ENCODE data around the gene TOX3. TPM values are rescaled to one million over a fixed set of nuclear protein-coding genes. Genes with fewer than 3 reads are reported as not detected.
A peak's percentile ranks its signal among the peaks of the same experiment; 100 is the strongest.

TOX3 gene
- total RNA-seq, 4 donors from 2014 or later, result 10.9 to 32.6 (median 28.0) TPM

DNA sequence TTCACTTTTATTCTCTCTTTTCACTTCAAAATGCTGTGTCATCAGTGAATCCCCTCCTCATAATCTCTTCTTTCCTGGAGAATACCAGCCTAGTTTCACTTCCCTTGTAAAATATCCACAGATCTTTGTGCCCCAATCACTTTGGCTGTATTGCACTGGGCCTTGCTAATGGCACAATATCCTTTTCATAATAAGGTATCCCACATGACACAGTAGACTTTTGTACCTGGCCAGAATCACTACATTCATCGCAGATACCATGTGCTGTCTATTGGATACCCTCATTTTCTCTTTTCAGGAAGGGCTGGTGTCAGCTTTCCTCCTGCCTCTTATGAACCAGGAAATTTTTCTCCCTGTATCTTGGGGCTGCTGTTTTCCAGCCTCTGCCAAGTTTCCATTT, 25.7 kb upstream of the TOX3 start:
- intact Hi-C loops (cut with DNase I; ENCODE audit: low total_unique reads), result no loop called here
- H3K27me3 ChIP-seq, result no peaks in the 10 kb centered on the region
- 70 to 100% methylated on average over 1 of the region's 1 CpG for WGBS, 2 donors (ENCODE audit: low coverage in 1 of 2)
- TF ChIP-seq, protein P1, sequence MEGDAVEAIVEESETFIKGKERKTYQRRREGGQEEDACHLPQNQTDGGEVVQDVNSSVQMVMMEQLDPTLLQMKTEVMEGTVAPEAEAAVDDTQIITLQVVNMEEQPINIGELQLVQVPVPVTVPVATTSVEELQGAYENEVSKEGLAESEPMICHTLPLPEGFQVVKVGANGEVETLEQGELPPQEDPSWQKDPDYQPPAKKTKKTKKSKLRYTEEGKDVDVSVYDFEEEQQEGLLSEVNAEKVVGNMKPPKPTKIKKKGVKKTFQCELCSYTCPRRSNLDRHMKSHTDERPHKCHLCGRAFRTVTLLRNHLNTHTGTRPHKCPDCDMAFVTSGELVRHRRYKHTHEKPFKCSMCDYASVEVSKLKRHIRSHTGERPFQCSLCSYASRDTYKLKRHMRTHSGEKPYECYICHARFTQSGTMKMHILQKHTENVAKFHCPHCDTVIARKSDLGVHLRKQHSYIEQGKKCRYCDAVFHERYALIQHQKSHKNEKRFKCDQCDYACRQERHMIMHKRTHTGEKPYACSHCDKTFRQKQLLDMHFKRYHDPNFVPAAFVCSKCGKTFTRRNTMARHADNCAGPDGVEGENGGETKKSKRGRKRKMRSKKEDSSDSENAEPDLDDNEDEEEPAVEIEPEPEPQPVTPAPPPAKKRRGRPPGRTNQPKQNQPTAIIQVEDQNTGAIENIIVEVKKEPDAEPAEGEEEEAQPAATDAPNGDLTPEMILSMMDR (IDR thresholded peaks at IDR 0.05), result no peak
- no peak for TF ChIP-seq EP300 (IDR thresholded peaks at IDR 0.05; ENCODE audit: low read depth)
- TF ChIP-seq POLR2AphosphoS5 (IDR thresholded peaks at IDR 0.05), result no peak
- DNase-seq, result no peak
- peak overlapping the region; percentile 28 to 88 (median 85) for H3K27ac ChIP-seq
- peaks cover 8 to 44% (median 13%) of the 10 kb centered on the region in 4 donors for H3K4me1 ChIP-seq
- no peaks in the 10 kb centered on the region for H3K9me3 ChIP-seq
- in situ Hi-C loops (cut with MboI; ENCODE audit: low pct_ligation_motif_present in 1 of 4, low pct_unique_long_range_greater_than_20kb in 1 of 4, low sequenced_read_pairs in 3 of 4), result no loop called here
- H3K36me3 ChIP-seq, result no peaks in the 10 kb centered on the region
- no peak overlapping the region for H3K4me3 ChIP-seq

DNA sequence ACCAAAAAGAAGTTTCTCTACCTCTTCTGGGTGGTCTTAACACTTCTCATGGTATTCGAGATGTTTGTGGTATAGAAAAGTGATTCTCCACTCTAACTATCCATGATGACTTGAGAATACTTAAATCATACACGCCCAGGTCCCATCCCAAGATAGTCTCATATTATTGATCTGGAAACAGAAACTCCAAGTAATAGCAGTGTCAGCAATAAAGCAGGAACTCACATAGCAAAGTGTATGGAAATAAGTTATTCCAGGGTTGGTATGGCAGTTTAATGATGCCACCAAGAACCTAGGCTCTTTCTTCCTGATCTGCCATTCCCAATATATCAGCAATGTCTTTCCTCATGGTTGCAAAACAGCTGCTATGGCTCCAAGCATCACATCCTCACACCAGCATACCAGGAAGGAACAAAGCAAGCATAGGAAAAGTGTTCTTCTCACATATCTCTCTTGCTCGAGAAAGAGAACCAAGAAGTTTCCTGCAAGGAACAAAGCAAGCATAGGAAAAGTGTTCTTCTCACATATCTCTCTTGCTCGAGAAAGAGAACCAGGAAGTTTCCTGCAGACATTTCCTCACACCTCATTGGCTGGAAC, 23.6 kb upstream of the TOX3 start:
- no peaks in the 10 kb centered on the region for H3K9me3 ChIP-seq
- H3K4me1 ChIP-seq, result peaks cover 8 to 36% (median 13%) of the 10 kb centered on the region in 4 donors
- WGBS, 2 donors (ENCODE audit: low coverage in 1 of 2), result 76 to 84% methylated on average over 4 of the region's 4 CpGs
- no peak for DNase-seq
- no peaks in the 10 kb centered on the region for H3K36me3 ChIP-seq
- TF ChIP-seq POLR2A (IDR thresholded peaks at IDR 0.05) (no peak), POLR2AphosphoS5 (IDR thresholded peaks at IDR 0.05) (no peak), EP300 (IDR thresholded peaks at IDR 0.05; ENCODE audit: low read depth) (no peak)
- TF ChIP-seq, protein P1 (IDR thresholded peaks at IDR 0.05), result no peak
- H3K27me3 ChIP-seq, result no peaks in the 10 kb centered on the region
- H3K27ac ChIP-seq, result no peak overlapping the region
- intact Hi-C loops (cut with DNase I; ENCODE audit: low total_unique reads), result no loop called here
- in situ Hi-C loops (cut with MboI; ENCODE audit: low pct_ligation_motif_present in 1 of 4, low pct_unique_long_range_greater_than_20kb in 1 of 4, low sequenced_read_pairs in 3 of 4), result no loop called here
- H3K4me3 ChIP-seq, result no peak overlapping the region

DNA sequence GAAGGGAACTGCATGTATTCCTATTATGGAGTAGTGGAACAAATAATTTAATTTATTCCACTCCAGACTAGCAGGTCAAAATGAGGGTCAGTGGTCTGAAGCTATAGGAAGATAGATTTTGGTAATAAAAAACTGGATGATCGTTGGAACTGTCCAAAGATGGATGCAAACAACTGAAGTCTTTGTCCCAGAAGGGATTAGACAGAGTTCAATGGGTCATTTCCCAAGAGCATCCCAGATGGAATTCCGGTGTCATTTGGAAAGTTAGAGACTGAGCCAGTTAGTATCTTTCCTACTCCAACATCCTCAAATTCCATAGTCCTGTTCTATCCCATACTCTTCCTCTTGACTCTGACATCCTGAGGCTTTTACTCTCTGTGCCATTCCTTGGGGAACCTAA, 22.8 kb upstream of the TOX3 start:
- no peaks in the 10 kb centered on the region for H3K27me3 ChIP-seq
- H3K9me3 ChIP-seq, result no peaks in the 10 kb centered on the region
- WGBS, 2 donors (ENCODE audit: low coverage in 1 of 2), result 59% methylated on average over 2 of the region's 2 CpGs; no CpG with 5 or more reads in 1 of the 2 donors
- TF ChIP-seq EP300 (IDR thresholded peaks at IDR 0.05; ENCODE audit: low read depth) (no peak), POLR2AphosphoS5 (IDR thresholded peaks at IDR 0.05) (no peak), POLR2A (IDR thresholded peaks at IDR 0.05) (no peak)
- TF ChIP-seq, protein P1 (IDR thresholded peaks at IDR 0.05), result no peak
- no peak overlapping the region for H3K4me3 ChIP-seq
- in situ Hi-C loops (cut with MboI; ENCODE audit: low pct_ligation_motif_present in 1 of 4, low pct_unique_long_range_greater_than_20kb in 1 of 4, low sequenced_read_pairs in 3 of 4) (no loop called here), intact Hi-C loops (cut with DNase I; ENCODE audit: low total_unique reads) (no loop called here)
- DNase-seq, result no peak
- peaks cover 8 to 38% (median 14%) of the 10 kb centered on the region in 4 donors for H3K4me1 ChIP-seq
- no peak overlapping the region for H3K27ac ChIP-seq
- H3K36me3 ChIP-seq, result no peaks in the 10 kb centered on the region

DNA sequence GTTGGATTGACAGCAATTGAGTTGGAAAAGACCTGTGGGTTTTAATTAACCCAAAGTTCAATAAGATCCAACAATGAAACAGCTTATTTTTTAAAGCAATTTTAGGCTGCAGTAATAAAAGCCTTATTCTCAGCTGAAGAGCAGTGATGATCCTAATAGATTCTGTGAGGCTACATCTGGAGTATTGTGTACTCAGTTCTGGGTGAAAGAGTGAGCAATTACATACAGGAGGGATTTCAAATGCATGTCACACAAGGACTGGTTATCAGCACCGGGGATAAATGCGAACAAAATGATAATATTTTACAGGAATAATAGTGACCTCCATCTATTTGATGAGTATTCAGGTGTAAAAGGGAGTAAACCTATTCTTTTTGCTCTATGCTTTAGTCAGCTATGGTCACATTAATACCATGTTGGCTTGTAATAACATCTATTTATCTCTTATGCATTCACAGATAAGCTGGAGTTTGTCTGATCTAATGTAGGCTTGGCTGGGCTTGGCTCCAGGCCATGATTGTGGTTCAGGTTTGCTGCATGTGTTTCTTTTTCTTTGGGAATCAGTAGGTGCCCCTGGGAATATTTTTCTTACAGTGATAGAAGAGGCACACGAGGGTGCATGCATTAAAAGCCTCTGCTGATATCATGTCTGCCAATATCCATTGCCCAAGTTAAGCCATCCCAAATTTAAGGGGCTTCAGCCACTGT, 22.2 kb upstream of the TOX3 start:
- TF ChIP-seq POLR2AphosphoS5 (IDR thresholded peaks at IDR 0.05) (no peak), EP300 (IDR thresholded peaks at IDR 0.05; ENCODE audit: low read depth) (no peak), POLR2A (IDR thresholded peaks at IDR 0.05) (no peak)
- TF ChIP-seq, protein P1 (IDR thresholded peaks at IDR 0.05), result no peak
- H3K27me3 ChIP-seq, result no peaks in the 10 kb centered on the region
- in situ Hi-C loops (cut with MboI; ENCODE audit: low pct_ligation_motif_present in 1 of 4, low pct_unique_long_range_greater_than_20kb in 1 of 4, low sequenced_read_pairs in 3 of 4) (no loop called here), intact Hi-C loops (cut with DNase I; ENCODE audit: low total_unique reads) (no loop called here)
- no peak overlapping the region for H3K27ac ChIP-seq
- no peak overlapping the region for H3K4me3 ChIP-seq
- no peak for DNase-seq
- peaks cover 7 to 38% (median 13%) of the 10 kb centered on the region in 4 donors for H3K4me1 ChIP-seq
- H3K9me3 ChIP-seq, result no peaks in the 10 kb centered on the region
- no peaks in the 10 kb centered on the region for H3K36me3 ChIP-seq
- 40 to 73% methylated on average over 2 to 3 of the region's 3 CpGs for WGBS, 2 donors (ENCODE audit: low coverage in 1 of 2)
